CD4-positive, alpha-beta T cell treated with Interleukin-4 for 1 hour (primary cell): ENCODE data around the gene HCN1.
"Not testable (repeated sequence)": the region's sequence is repeated elsewhere in the genome, so short reads cannot be mapped to it uniquely, and the experiment has no call there.

ENCODE experiments used
- DNase-seq, 2 donors: peaks; one replicate each; pipeline ENCODE4 v3.0.0-alpha.2; 2020 to 2022

The HCN1 gene

DNA sequence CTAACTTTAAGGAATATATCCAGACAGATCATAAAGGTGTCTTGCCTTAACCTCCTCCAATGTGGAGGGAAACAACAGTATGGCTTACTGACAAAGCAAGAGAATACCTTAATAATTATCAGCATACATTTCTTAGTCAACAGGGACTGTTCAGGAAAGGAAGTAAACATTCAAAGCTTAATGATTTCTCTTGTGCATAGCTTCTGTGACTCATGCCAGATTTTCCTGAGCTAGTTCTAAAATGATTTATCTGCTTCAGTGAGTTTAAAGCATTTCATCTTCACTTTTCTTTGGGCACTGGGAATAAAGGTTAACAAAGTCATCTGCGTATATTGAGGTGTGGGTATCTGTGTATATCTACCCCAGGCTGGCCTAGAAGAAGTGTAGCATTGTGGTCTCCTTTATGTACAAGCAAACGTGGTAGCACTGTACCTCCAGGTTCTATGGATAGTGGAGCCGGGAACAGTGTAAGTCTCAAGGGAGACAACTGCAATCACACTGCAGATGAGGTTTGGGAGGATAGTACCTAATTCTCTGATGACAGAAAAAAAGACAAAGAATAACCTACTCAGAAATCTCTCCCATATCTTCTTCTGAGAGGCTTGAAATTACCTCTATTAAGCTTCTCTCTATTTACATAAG, 284.1 kb downstream of the HCN1 start:
- DNase-seq: no peak

DNA sequence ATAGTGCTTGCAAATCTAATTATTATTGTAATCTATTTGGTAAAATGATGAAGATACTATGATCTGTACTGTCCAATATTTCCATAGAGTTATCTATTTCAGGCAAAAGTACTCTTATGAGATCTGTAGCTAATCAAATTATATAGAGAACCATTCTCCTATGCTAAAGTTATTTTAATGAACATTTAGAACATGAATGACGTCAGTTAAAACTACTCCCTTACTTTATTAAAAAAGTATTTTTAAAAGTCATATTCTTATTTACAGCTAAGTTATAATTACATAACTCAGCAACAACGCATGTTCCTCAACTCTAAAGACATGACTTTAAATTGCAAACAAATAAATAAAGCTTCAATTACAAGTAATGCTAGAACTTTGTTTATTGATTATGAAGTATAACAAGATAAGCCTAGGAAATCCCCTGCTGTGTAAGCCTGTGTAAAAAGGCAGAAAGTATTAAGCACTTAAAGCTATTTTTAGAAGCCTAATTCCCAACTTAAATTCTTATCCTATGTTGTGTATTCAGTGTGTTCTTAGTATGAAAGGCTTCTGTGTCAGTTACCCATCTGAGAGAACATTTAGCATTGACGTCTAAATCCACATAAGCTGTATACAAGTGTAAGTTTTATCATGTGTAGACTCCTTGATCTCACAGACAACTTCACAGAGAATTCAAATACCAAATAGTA, 285.7 kb downstream of the HCN1 start:
- no peak for DNase-seq

GRCh38 chr5:45408067-45408466, 288.1 kb downstream of the HCN1 start:
- DNase-seq: no peak

- no peak for DNase-seq
Observed at GRCh38 chr5:45402804-45403455, 293.2 kb downstream of the HCN1 start.

GRCh38 chr5:45399041-45399440, 297.1 kb downstream of the HCN1 start:
- DNase-seq: no peak

DNA sequence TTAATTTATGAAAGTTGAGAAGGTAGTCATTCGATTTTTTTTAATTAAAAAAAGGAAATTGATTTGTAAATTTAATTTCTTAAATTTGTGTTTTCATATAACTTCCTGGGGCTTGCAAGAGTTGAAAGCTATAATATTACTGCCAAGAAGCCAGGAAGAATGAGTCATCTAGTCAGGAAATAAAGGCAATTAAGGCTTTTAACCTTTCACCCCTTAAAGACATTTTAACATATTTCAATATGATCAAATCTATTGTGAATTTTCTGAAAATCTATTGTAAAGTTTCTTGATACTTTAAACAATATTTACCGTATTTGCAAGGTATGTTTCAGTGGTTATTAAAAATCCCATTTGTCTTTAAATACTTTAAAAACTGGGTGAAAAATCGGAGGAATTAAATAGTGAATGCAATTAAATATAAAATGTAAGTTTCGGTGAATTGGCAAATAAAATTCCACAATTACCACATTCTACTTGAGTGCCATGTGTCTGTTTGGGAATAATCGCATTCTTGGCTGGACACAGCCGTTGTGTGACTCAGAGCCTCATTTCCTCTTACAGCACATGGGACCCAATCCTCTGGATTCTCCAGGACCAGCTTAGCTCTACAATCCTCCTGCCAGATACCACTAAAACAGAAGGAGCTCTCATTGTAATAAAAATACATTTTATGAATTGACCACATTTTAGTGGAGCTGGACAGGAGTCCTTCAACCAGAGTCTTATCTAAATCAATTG, 310.7 kb downstream of the HCN1 start:
- no peak for DNase-seq

GRCh38 chr5:45383985-45384384, 312.2 kb downstream of the HCN1 start:
- no peak for DNase-seq

GRCh38 chr5:45382583-45382982, 313.6 kb downstream of the HCN1 start:
- no peak for DNase-seq

- DNase-seq: no peak
Observed at GRCh38 chr5:45376417-45376816, 319.8 kb downstream of the HCN1 start.

DNA sequence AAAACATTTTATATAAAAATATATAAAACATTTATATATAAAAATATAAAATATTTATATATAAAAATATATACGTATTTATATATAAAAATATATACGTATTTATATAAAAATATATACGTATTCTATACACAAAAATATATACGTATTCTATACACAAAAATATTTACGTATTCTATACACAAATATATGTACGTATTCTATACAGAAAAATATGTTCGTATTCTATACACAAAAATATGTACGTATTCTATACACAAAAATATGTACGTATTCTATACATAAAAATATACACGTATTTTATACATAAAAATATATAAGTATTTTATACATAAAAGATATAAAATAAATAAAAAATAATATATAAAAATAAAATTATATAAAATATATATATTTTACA, 323.6 kb downstream of the HCN1 start:
- DNase-seq: no peak

- DNase-seq: not testable (repeated sequence)
Observed at GRCh38 chr5:45371423-45371822, 324.8 kb downstream of the HCN1 start.

DNA sequence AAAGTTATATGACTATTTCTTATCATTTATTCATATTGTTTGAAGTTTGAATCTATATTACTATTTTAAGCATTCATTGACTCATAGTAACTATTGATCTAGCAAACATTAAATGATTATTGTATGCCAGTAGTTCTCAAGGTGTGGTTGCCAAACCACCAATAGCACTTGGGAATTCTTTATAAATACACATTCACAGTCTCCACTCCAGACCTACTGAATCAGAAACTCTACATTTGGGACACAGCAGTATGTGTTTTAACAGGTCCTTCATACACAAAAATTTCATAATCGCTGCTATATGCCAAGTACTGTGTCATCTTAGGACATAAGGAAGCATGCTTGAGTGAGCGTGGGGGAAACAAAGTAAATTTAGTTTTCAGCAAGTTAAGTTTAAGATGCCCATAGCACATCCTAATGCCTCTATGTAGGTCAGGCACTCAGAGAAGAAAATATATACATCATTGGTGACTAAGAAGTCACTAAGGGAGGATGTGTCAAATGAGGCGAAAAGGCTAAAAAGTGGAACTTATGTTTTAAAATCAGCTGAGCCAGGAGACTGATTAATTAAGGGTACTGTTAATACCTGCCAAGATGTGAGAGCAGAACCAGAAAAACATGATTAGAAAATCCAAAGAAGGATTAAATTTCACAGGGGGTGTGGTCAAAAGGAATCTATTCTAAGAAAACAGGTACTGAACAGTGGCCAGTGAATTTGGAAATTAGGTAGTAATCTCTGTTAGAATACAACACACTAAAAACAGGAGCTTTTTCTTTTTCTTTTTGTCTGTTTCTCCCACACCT, 340.8 kb downstream of the HCN1 start:
- DNase-seq: no peak

GRCh38 chr5:45336464-45336863, 359.7 kb downstream of the HCN1 start:
- no peak for DNase-seq

GRCh38 chr5:45335978-45336377, 360.2 kb downstream of the HCN1 start:
- DNase-seq: no peak

DNA sequence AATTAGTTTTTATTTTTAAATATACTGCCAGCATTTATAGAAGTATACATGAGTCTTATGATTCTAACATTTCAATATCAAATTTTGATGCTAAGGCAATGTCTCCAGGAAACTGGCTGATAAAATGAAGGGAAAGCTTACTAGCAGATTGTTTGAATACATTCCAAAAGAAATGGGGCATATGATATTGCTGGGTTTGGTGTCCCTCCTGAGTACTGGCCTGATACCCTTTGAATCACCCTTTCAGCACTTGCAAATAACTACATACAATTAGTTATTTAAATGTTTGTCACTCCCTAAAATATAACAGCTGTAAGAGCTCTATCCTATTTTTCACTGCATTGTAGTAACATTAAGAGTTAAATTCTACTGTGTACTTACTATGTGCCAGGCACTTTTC, 360.8 kb downstream of the HCN1 start:
- no peak for DNase-seq

- no peak for DNase-seq
Observed at GRCh38 chr5:45334939-45335338, 361.2 kb downstream of the HCN1 start.

GRCh38 chr5:45312627-45313026, 383.6 kb downstream of the HCN1 start:
- DNase-seq: not testable (repeated sequence)

DNA sequence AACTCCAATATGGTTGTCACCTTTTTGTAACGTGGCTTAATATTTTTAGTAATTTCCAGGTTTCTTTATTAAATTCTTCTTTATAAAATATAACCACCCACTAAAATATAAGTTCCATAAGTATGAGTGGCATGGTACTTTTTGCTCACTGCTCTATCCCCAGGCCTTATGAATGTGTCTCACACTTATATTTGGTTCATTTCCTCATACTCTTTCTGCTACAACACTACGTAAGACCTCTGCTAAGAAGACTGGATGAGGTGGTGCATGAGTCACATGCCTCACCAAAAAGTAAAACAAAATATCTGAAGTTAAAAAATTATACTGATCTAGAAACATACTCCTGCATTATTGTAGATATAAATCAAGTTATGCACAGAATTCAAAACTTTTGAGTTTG, 400.9 kb downstream of the HCN1 start:
- DNase-seq: no peak

- no peak for DNase-seq
Observed at GRCh38 chr5:45288746-45289145, 407.4 kb downstream of the HCN1 start.

- DNase-seq: no peak
Observed at GRCh38 chr5:45284436-45284835, 411.7 kb downstream of the HCN1 start.

DNA sequence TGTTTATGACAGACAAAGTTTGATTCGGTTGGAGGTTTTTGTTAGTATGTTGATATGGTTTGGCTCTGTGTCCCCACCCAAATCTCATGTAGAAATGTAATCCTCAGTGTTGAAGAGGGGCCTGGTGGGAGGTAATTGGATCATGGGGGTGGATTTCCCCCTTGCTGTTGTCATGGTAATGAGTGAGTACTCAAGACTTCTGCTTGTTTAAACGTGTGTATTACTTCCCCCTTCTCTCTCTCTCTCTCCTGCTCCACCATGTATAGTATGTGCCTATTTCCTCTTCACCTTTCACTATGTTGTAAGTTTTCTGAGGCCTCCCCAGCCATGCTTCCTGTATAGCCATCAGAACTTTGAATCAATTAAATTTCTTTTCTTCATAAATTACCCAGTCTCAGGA, 415.1 kb downstream of the HCN1 start:
- no peak for DNase-seq

DNA sequence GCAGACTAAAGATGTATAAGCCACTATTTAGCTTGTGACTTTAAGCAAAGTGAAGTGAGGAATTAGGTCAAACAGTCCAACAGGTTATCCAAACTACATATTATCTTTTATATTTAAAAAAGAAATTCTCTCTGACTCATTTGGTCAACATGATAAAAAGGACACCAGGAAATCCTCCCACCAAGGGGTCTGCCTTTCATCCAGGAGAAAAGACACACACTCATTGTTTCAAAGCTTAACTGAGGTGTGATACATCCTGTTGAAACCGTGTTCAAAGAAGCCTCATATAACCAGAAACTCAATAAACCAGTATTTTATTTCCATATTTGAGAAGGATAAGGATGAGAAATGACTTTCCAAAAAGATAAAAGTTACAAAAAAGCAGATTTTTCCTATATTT, 417.1 kb downstream of the HCN1 start:
- DNase-seq: no peak

DNA sequence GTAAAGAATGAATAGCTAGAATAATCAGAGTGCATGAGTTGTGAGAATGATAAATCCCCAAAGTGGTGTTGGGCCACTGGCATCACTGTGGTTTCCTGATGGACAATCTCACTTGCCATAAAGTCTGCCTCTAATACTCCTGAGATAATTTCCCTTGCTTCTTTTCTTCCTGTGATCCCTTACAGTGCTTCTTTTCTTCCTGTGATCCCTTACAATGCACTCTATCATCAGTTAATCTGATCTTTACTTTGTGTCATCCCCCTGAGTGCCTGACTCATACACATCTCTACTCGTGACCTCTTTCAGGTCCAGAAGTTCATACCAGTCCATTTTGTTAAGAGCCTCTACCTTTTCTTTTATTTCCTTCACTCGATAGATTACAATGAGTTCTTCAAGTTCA, 418.3 kb downstream of the HCN1 start:
- DNase-seq: no peak
